GM13976 (cell line): ENCODE results near the gene COASY.
A peak's percentile ranks its signal among the peaks of the same experiment; 100 is the strongest.

ENCODE experiments used
- DNase-seq: peaks from one replicate; pipeline ENCODE4 v3.0.0; 2012; ENCODE audit warnings: low spot score
- CTCF ChIP-seq: IDR thresholded peaks from 2 replicates; pipeline ENCODE4 v1.5.1; 2012; ENCODE audit warnings: borderline replicate concordance, mild to moderate bottlenecking; ENCODE audit not compliant: insufficient read depth; ENCODE audit errors: extremely low read depth, missing control alignments, control extremely low read depth
- in situ Hi-C: fragments of 300-500 bp; cut with MboI; formaldehyde crosslinking; loops from one replicate; pipeline ENCODE4 v1.12.0; 2022; ENCODE audit warnings: low sequenced_read_pairs, mixed read lengths, inconsistent platforms; ENCODE audit not compliant: unreplicated experiment

The COASY gene

GRCh38 chr17:42565523-42566214 lies 3.7 kb downstream of the COASY start:
- no peak for TF ChIP-seq CTCF
- DNase-seq: no peak
- in situ Hi-C loops: no loop called here

GRCh38 chr17:42566215-42566882 lies 4.4 kb downstream of the COASY start:
- no peak for DNase-seq
- in situ Hi-C loops: no loop called here
- TF ChIP-seq CTCF: no peak

- peak; percentile 100 for DNase-seq
- in situ Hi-C loops: no loop called here
- no peak for TF ChIP-seq CTCF
Measured at GRCh38 chr17:42566883-42567573, 5.1 kb downstream of the COASY start, which contains the start of gene MLX. Gene MLX, plus strand, starts transcription at chr17:42567100. Its CDS starts 25 bp downstream, at chr17:42567125.

GRCh38 chr17:42568341-42569111 lies 6.6 kb downstream of the COASY start:
- no peak for DNase-seq
- in situ Hi-C loops: no loop called here
- TF ChIP-seq CTCF: no peak

- in situ Hi-C loops: no loop called here
- DNase-seq: no peak
- no peak for TF ChIP-seq CTCF
Measured at GRCh38 chr17:42571435-42572225, 9.7 kb downstream of the COASY start.
